Activated T-cell treated with anti-CD3 and anti-CD28 coated beads, Interleukin-2, amount 50 U/mL, for 1 hour (primary cell): ENCODE data around the gene ELSPBP1.
"Not testable (repeated sequence)": the region's sequence is repeated elsewhere in the genome, so short reads cannot be mapped to it uniquely, and the experiment has no call there.

Experiments used
- DNase-seq: peaks from one replicate; pipeline ENCODE4 v3.0.0-alpha.2; 2020

The ELSPBP1 gene

GRCh38 chr19:47994209-47994802 lies at the start of gene ELSPBP1:
Gene ELSPBP1, plus strand, starts transcription at chr19:47994632. Its CDS starts 14,036 bp downstream, at chr19:48008668.
- DNase-seq, result no peak

- DNase-seq, result peak; percentile 23
Observed at GRCh38 chr19:47949852-47950521, 44.4 kb upstream of the ELSPBP1 start.

- DNase-seq, result not testable (repeated sequence)
Observed at GRCh38 chr19:47952132-47952531, 42.3 kb upstream of the ELSPBP1 start.

GRCh38 chr19:47955936-47956335 lies 38.5 kb upstream of the ELSPBP1 start:
- not testable (repeated sequence) for DNase-seq

- no peak for DNase-seq
Observed at GRCh38 chr19:47973529-47973928, 20.9 kb upstream of the ELSPBP1 start.

- no peak for DNase-seq
Observed at GRCh38 chr19:47991191-47991808, 3.1 kb upstream of the ELSPBP1 start.

- no peak for DNase-seq
Observed at GRCh38 chr19:47992070-47992469, 2.4 kb upstream of the ELSPBP1 start, which contains the start of gene BSPH1. Gene BSPH1, minus strand, starts transcription at chr19:47992170. Its CDS starts 89 bp downstream, at chr19:47992081.

- no peak for DNase-seq
Observed at GRCh38 chr19:47996230-47996727, 1.8 kb downstream of the ELSPBP1 start.

GRCh38 chr19:47998800-47999199 lies 4.4 kb downstream of the ELSPBP1 start:
- no peak for DNase-seq

- no peak for DNase-seq
Observed at GRCh38 chr19:48000846-48001245, 6.4 kb downstream of the ELSPBP1 start.

- DNase-seq, result no peak
Observed at GRCh38 chr19:48004236-48004635, 9.8 kb downstream of the ELSPBP1 start.

- no peak for DNase-seq
Observed at GRCh38 chr19:48006762-48007161, 12.3 kb downstream of the ELSPBP1 start.

- no peak for DNase-seq
Observed at GRCh38 chr19:48010932-48011758, 16.7 kb downstream of the ELSPBP1 start.

- no peak for DNase-seq
Observed at GRCh38 chr19:48020686-48021085, 26.3 kb downstream of the ELSPBP1 start.

- no peak for DNase-seq
Observed at GRCh38 chr19:48023011-48023410, 28.6 kb downstream of the ELSPBP1 start.

GRCh38 chr19:48023518-48023917 lies 29.1 kb downstream of the ELSPBP1 start:
- DNase-seq, result no peak

GRCh38 chr19:48025480-48025879 lies 31.0 kb downstream of the ELSPBP1 start:
- DNase-seq, result no peak

GRCh38 chr19:48029431-48029830 lies 35.0 kb downstream of the ELSPBP1 start:
- DNase-seq, result no peak

GRCh38 chr19:48030073-48030472 lies 35.6 kb downstream of the ELSPBP1 start:
- no peak for DNase-seq

- DNase-seq, result no peak
Observed at GRCh38 chr19:48033604-48034003, 39.2 kb downstream of the ELSPBP1 start.

GRCh38 chr19:48036765-48037164 lies 42.3 kb downstream of the ELSPBP1 start:
- no peak for DNase-seq

GRCh38 chr19:48041877-48042580 lies 47.6 kb downstream of the ELSPBP1 start:
- no peak for DNase-seq
